ENCODE measurements around the gene PPP2R5E.
"Not testable (repeated sequence)": the region's sequence is repeated elsewhere in the genome, so short reads cannot be mapped to it uniquely, and the experiment has no call there.

Gene PPP2R5E

GRCh38 chr14:63543000-63543825 lies at the start of gene PPP2R5E:
TSS of gene PPP2R5E (minus strand) at chr14:63543377. CDS start at chr14:63539685, 3,692 bp downstream.
- peak within 1 kb of the TSS; percentile 91 for H3K27ac Mint-ChIP-seq (ENCODE audit: low read depth)
- no peaks in the 10 kb centered on the region for H3K9me3 Mint-ChIP-seq
- ATAC-seq (replicated peaks; ENCODE audit: extremely low read depth, poor library complexity, severe bottlenecking) (peak; percentile 97), DNase-seq (ENCODE audit: low spot score in 2 of 2) (peak; percentile 90 to 97)
- H3K4me3 Mint-ChIP-seq = peak within 1 kb of the TSS; percentile 93
- H3K27me3 Mint-ChIP-seq = no peaks in the 10 kb centered on the region
- peaks cover 27% of the 10 kb centered on the region for H3K4me1 Mint-ChIP-seq
- peaks cover 32% of the 10 kb centered on the region for H3K36me3 Mint-ChIP-seq (ENCODE audit: insufficient read depth)

DNA sequence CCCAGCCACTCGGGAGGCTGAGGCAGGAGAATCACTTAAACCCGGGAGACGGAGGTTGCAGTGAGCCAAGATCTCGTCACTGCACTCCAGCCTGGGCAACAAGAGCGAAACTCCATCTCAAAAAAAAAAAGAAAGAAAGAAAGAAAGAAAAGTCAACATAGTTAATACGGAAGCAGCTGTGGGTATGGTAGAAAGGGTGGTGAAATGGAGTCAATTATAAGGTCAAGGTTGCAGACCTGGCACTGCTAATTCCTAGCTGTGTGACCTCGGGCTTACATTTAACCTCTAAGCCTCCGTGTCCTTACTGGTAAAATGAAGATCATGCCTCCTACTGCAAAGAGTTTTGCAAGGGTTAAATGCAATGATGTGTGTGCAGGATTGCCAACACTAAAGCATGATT lies 39.9 kb upstream of the PPP2R5E start:
- H3K27me3 Mint-ChIP-seq; DNase-seq (ENCODE audit: low spot score in 2 of 2); H3K4me1 Mint-ChIP-seq; ATAC-seq (replicated peaks; ENCODE audit: extremely low read depth, poor library complexity, severe bottlenecking); H3K36me3 Mint-ChIP-seq (ENCODE audit: insufficient read depth); H3K9me3 Mint-ChIP-seq; H3K4me3 Mint-ChIP-seq; H3K27ac Mint-ChIP-seq (ENCODE audit: low read depth): not testable (repeated sequence)

GRCh38 chr14:63581491-63581890 lies 38.3 kb upstream of the PPP2R5E start:
- DNase-seq (ENCODE audit: low spot score in 2 of 2) (no peak), ATAC-seq (replicated peaks; ENCODE audit: extremely low read depth, poor library complexity, severe bottlenecking) (no peak)
- Mint-ChIP-seq H3K36me3 (ENCODE audit: insufficient read depth) (no peaks in the 10 kb centered on the region), H3K4me1 (no peaks in the 10 kb centered on the region), H3K27me3 (no peaks in the 10 kb centered on the region), H3K9me3 (no peaks in the 10 kb centered on the region), H3K27ac (ENCODE audit: low read depth) (no peak overlapping the region), H3K4me3 (no peak overlapping the region)

- no peak overlapping the region for H3K4me3 Mint-ChIP-seq
- no peaks in the 10 kb centered on the region for H3K4me1 Mint-ChIP-seq
- no peaks in the 10 kb centered on the region for H3K9me3 Mint-ChIP-seq
- no peaks in the 10 kb centered on the region for H3K36me3 Mint-ChIP-seq (ENCODE audit: insufficient read depth)
- ATAC-seq (replicated peaks; ENCODE audit: extremely low read depth, poor library complexity, severe bottlenecking) = no peak
- no peaks in the 10 kb centered on the region for H3K27me3 Mint-ChIP-seq
- no peak for DNase-seq (ENCODE audit: low spot score in 2 of 2)
- no peak overlapping the region for H3K27ac Mint-ChIP-seq (ENCODE audit: low read depth)
These were observed 35.1 kb upstream of the PPP2R5E start for GRCh38 chr14:63578300-63578699.

- ATAC-seq (replicated peaks; ENCODE audit: extremely low read depth, poor library complexity, severe bottlenecking) (no peak), DNase-seq (ENCODE audit: low spot score in 2 of 2) (no peak)
- Mint-ChIP-seq H3K27ac (ENCODE audit: low read depth) (no peak overlapping the region), H3K4me1 (no peaks in the 10 kb centered on the region), H3K4me3 (no peak overlapping the region), H3K9me3 (no peaks in the 10 kb centered on the region), H3K36me3 (ENCODE audit: insufficient read depth) (no peaks in the 10 kb centered on the region), H3K27me3 (no peaks in the 10 kb centered on the region)
These were observed 30.4 kb upstream of the PPP2R5E start for GRCh38 chr14:63573581-63573980.

- ATAC-seq (replicated peaks; ENCODE audit: extremely low read depth, poor library complexity, severe bottlenecking) (no peak), DNase-seq (ENCODE audit: low spot score in 2 of 2) (no peak)
- H3K9me3 Mint-ChIP-seq = no peaks in the 10 kb centered on the region
- H3K4me1 Mint-ChIP-seq = no peaks in the 10 kb centered on the region
- H3K27ac Mint-ChIP-seq (ENCODE audit: low read depth) = no peak overlapping the region
- no peaks in the 10 kb centered on the region for H3K36me3 Mint-ChIP-seq (ENCODE audit: insufficient read depth)
- H3K4me3 Mint-ChIP-seq = no peak overlapping the region
- H3K27me3 Mint-ChIP-seq = peaks cover 43% of the 10 kb centered on the region
These were observed 22.3 kb upstream of the PPP2R5E start for GRCh38 chr14:63565448-63565847.

DNA sequence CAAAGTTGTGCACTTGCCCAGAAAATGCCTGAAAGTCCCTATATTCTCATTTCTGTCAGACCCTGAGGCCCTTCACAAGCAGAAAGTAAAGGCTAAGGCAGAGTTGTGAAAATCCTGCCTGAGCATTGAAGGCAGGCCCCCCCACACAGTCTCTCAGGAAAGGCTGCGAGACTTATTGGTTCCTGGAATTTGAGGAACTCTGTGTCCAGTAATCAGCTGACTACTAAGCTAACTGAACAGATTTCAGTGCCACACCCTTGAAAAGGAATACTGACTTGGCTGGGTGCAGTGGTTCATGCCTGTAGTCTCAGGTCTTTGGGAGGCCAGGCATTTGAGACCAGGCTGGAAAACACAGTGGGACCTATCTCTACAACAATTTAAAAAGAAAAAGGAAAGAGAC lies 21.1 kb upstream of the PPP2R5E start:
- H3K36me3 Mint-ChIP-seq (ENCODE audit: insufficient read depth) = no peaks in the 10 kb centered on the region
- H3K9me3 Mint-ChIP-seq = no peaks in the 10 kb centered on the region
- no peak overlapping the region for H3K27ac Mint-ChIP-seq (ENCODE audit: low read depth)
- DNase-seq (ENCODE audit: low spot score in 2 of 2) (no peak), ATAC-seq (replicated peaks; ENCODE audit: extremely low read depth, poor library complexity, severe bottlenecking) (no peak)
- H3K4me1 Mint-ChIP-seq = no peaks in the 10 kb centered on the region
- H3K27me3 Mint-ChIP-seq = peaks cover 43% of the 10 kb centered on the region
- no peak overlapping the region for H3K4me3 Mint-ChIP-seq

- Mint-ChIP-seq H3K4me1 (no peaks in the 10 kb centered on the region), H3K27me3 (peaks cover 43% of the 10 kb centered on the region), H3K27ac (ENCODE audit: low read depth) (no peak overlapping the region), H3K36me3 (ENCODE audit: insufficient read depth) (no peaks in the 10 kb centered on the region), H3K4me3 (no peak overlapping the region), H3K9me3 (no peaks in the 10 kb centered on the region)
- no peak for ATAC-seq (replicated peaks; ENCODE audit: extremely low read depth, poor library complexity, severe bottlenecking)
- DNase-seq (ENCODE audit: low spot score in 2 of 2) = no peak
These were observed 20.3 kb upstream of the PPP2R5E start for GRCh38 chr14:63563370-63564026.

- no peaks in the 10 kb centered on the region for H3K9me3 Mint-ChIP-seq
- H3K36me3 Mint-ChIP-seq (ENCODE audit: insufficient read depth) = no peaks in the 10 kb centered on the region
- DNase-seq (ENCODE audit: low spot score in 2 of 2) = no peak
- no peaks in the 10 kb centered on the region for H3K4me1 Mint-ChIP-seq
- ATAC-seq (replicated peaks; ENCODE audit: extremely low read depth, poor library complexity, severe bottlenecking) = no peak
- H3K4me3 Mint-ChIP-seq = no peak overlapping the region
- H3K27me3 Mint-ChIP-seq = peaks cover 43% of the 10 kb centered on the region
- no peak overlapping the region for H3K27ac Mint-ChIP-seq (ENCODE audit: low read depth)
These were observed 19.2 kb upstream of the PPP2R5E start for GRCh38 chr14:63562405-63562804.

- Mint-ChIP-seq H3K27me3 (no peaks in the 10 kb centered on the region), H3K4me1 (no peaks in the 10 kb centered on the region), H3K9me3 (no peaks in the 10 kb centered on the region), H3K4me3 (no peak overlapping the region), H3K27ac (ENCODE audit: low read depth) (no peak overlapping the region), H3K36me3 (ENCODE audit: insufficient read depth) (no peaks in the 10 kb centered on the region)
- no peak for DNase-seq (ENCODE audit: low spot score in 2 of 2)
- ATAC-seq (replicated peaks; ENCODE audit: extremely low read depth, poor library complexity, severe bottlenecking) = no peak
These were observed 12.4 kb upstream of the PPP2R5E start for GRCh38 chr14:63555572-63555971.

- no peak overlapping the region for H3K27ac Mint-ChIP-seq (ENCODE audit: low read depth)
- ATAC-seq (replicated peaks; ENCODE audit: extremely low read depth, poor library complexity, severe bottlenecking) (no peak), DNase-seq (ENCODE audit: low spot score in 2 of 2) (no peak)
- H3K36me3 Mint-ChIP-seq (ENCODE audit: insufficient read depth) = no peaks in the 10 kb centered on the region
- H3K27me3 Mint-ChIP-seq = no peaks in the 10 kb centered on the region
- no peaks in the 10 kb centered on the region for H3K4me1 Mint-ChIP-seq
- no peak overlapping the region for H3K4me3 Mint-ChIP-seq
- H3K9me3 Mint-ChIP-seq = no peaks in the 10 kb centered on the region
These were observed 8.2 kb upstream of the PPP2R5E start for GRCh38 chr14:63551332-63551731.

DNA sequence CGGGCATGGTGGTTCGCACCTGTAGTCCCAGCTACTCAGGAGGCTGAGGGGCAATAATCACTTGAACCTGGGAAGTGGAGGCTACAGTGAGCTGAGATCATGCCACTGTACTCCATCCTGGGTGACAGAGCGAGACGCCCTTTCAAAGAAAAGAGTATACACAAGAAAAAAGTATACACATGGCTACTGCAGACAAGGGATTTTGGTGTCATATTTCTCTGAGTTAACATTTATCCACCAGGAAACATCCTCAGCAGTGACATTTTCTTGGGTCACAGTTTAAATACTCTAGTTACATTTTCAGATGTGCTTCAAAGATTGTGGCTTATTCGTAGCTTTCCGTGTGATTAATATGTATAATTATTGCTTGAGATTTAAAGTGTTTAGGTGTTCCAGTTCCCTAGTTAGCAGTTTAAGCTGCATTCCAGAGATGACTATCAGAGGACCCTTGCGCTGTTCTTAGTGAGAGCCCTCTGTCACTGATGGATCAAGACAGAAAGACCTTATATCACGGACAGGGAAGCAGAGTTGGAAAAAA lies 4.7 kb upstream of the PPP2R5E start:
- DNase-seq (ENCODE audit: low spot score in 2 of 2) = no peak
- Mint-ChIP-seq H3K9me3 (no peaks in the 10 kb centered on the region), H3K27me3 (no peaks in the 10 kb centered on the region), H3K27ac (ENCODE audit: low read depth) (no peak overlapping the region), H3K4me1 (peaks cover 8% of the 10 kb centered on the region), H3K36me3 (ENCODE audit: insufficient read depth) (peaks cover 10% of the 10 kb centered on the region), H3K4me3 (no peak overlapping the region)
- no peak for ATAC-seq (replicated peaks; ENCODE audit: extremely low read depth, poor library complexity, severe bottlenecking)

- peaks cover 27% of the 10 kb centered on the region for H3K4me1 Mint-ChIP-seq
- DNase-seq (ENCODE audit: low spot score in 2 of 2) = no peak
- ATAC-seq (replicated peaks; ENCODE audit: extremely low read depth, poor library complexity, severe bottlenecking) = no peak
- no peaks in the 10 kb centered on the region for H3K9me3 Mint-ChIP-seq
- H3K4me3 Mint-ChIP-seq = no peak overlapping the region
- H3K36me3 Mint-ChIP-seq (ENCODE audit: insufficient read depth) = peaks cover 17% of the 10 kb centered on the region
- H3K27ac Mint-ChIP-seq (ENCODE audit: low read depth) = no peak overlapping the region
- H3K27me3 Mint-ChIP-seq = no peaks in the 10 kb centered on the region
These were observed 2.3 kb upstream of the PPP2R5E start for GRCh38 chr14:63545431-63545830.
